GM18507 (cell line): Measurements from ENCODE around the gene DGKB.

Experiments used
- DNase-seq: peaks from one replicate; pipeline ENCODE4 v3.0.0; 2011; ENCODE audit warnings: low read depth; ENCODE audit not compliant: insufficient read length; ENCODE audit errors: extremely low spot score
- FAIRE-seq: peaks from 2 replicates; lab custom pipeline; 2011; peaks lifted over from hg19 to GRCh38; lab: Jason Lieb, UNC

The DGKB gene

GRCh38 chr7:14207711-14208110 is 694.8 kb downstream of the DGKB start:
- FAIRE-seq (no peak), DNase-seq (no peak)

GRCh38 chr7:14207138-14207537 is 695.4 kb downstream of the DGKB start:
- DNase-seq (no peak), FAIRE-seq (no peak)

GRCh38 chr7:14206121-14206520 is 696.4 kb downstream of the DGKB start:
- no peak for FAIRE-seq
- DNase-seq, result no peak

DNA sequence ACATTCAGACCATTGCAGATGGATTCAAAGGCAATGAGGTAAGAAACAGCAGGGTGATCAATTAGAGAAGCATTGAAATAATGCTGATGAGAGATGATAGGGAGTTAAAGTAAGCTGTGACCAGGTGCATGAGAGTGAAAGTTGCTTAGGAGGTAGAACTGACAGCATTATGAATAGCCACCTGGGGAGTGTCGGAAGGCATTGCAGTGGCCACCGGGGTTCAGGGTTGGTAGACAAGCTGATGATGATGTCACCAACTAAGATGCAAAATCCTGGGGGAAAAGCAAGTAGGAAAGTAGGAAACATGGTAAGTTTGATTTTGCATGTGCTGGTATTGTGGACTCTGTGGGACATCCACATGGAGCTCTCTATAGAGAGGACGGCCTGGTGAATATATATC is 701.2 kb downstream of the DGKB start:
- no peak for FAIRE-seq
- no peak for DNase-seq

DNA sequence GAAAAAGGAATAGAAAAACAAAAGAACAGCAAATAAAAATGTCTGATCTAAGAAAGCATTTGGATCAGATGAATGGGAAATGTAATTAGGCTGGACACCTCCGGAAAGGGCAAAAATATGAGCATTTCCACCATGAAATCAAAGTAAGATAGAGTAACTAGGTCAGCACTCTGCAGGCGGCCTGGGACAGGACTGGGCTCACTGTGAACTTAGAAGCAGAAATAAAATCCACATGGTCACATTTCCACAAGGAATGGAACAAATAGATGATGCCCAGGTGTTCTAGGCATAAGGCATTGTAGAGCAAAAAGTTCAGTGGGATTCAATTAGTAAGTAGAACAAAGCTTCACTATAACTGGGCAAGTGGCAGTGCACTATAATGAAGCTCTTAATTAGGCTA is 703.2 kb downstream of the DGKB start:
- FAIRE-seq, result no peak
- no peak for DNase-seq

DNA sequence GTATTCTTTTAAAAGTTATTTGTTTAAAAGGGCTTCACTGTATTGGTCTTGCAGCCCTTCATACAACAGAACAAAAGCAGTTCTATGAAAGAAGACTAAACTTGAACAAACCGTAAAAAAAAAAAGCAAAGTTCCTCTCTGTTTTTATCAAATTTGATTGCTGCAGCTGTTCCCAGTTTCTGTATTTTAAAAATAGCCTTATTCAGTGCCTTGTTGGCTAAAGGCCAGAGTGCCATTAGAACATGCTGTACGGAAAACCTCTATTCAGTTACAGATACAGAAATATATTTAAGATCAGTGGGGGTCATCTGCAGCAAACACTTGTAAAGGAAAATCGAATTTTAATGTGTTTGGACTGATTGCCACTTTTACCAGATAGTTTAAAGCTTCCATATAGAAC is 705.3 kb downstream of the DGKB start:
- no peak for DNase-seq
- FAIRE-seq, result no peak

GRCh38 chr7:14196555-14196954 is 706.0 kb downstream of the DGKB start:
- DNase-seq (no peak), FAIRE-seq (no peak)

- DNase-seq (no peak), FAIRE-seq (no peak)
These were observed 706.7 kb downstream of the DGKB start for GRCh38 chr7:14195871-14196270.

- no peak for DNase-seq
- no peak for FAIRE-seq
These were observed 707.5 kb downstream of the DGKB start for GRCh38 chr7:14195079-14195478.

- FAIRE-seq (no peak), DNase-seq (no peak)
These were observed 710.9 kb downstream of the DGKB start for GRCh38 chr7:14191686-14192098.

DNA sequence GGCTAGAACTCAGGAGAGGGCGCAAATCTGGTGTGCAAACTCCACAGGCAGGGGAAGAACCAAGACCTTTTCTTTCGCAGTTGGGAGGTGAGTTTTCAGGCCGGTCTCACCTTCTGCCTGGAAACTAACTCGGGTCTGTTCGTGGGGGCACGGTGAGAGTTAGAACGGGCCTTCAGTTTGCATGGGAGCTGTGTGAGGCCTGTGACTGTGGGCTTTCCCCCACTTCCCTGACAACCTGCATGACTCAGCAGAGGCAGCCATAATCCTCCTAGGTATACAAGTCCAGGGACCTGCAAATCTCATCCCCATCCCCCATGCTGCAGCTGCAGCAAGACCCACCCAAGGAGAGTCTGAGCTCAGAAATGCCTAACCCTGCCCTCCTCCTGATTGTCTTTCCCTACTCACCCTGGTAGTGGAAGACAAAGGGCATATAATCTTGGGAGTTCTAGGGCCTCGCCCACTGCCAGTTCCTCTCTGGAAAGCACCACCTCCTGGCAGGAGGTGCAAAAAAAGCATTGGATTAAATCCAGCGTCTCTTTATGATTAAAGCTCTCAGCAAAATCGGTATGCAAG is 718.2 kb downstream of the DGKB start:
- DNase-seq, result no peak
- FAIRE-seq, result no peak

GRCh38 chr7:14179781-14180180 is 722.8 kb downstream of the DGKB start:
- DNase-seq (no peak), FAIRE-seq (no peak)

DNA sequence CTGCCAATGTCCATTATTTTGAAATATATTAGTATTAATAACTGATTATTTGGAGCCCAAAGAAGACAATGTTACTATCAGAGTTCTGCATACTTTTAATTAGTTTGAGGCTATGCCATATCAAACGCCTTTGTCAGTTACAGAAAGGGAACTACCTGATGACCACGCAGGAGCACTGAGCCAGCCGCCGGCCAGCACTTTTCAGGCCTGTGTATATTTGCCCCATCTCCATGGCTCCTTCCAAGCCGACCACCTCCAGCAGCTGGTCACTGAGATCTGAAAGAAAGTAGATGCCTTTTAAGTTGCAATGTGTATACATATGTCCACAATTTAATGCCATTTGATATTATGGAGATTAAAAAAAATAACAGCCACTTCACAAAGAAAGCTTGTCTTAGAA is 724.7 kb downstream of the DGKB start:
- FAIRE-seq, result no peak
- DNase-seq, result no peak

DNA sequence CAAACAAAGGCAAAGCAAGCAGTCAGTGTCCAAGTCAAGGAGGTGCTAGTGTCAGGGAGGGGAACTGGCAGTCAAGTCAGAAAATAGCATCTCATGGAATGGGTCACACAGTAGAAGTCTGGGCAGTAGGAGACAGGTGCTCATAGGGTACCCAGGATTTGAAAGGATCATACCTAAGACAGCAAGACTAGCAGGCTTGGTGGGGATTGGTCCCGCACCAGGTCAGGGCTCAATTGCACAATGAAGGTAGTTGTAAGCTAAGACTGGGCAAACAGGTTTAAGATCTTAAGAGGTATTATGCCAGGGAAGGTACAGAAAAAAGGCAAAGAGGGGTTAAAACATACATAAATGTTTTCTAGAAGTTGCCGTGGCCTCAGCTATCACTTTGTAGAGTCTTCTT is 731.7 kb downstream of the DGKB start:
- no peak for FAIRE-seq

DNA sequence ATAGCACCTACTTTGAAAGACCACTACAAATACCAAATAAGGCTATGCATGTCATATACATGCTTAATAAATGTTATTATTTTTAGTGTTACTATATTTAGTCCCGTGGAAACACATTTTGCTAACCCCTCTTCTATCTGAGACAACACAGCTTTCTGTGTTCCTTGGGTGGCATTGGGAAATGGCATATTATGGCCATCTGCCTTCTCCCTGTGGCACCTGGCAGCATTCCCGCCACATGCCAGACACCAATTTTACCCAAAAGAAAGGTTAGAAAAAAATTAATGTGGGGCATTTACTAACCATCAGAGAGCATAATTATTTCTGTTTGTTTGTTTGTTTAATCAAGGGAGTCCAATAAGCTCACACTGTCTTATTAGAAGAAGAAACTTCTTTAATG is 744.4 kb downstream of the DGKB start:
- DNase-seq (no peak), FAIRE-seq (no peak)

More for the DNA sequence above, 731.7 kb downstream of the DGKB start:
- no peak for DNase-seq

DNA sequence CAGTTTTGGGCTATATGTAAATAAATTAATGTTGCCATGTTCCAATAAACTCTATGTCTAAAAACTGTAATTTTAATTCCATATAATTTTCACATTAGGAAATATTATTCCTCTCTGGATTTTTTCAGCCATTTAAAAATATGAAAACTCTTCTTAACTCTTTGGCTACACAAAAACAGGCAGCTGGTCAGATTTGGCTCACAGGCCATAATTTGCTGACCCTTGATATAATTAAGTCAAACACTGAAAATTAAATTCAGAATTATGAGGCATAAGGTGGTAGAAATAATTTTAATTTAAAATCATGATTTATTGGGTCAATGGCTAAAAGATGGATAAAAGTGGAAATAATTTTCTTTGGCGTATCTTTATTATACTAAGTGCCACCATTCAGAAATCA is 746.1 kb downstream of the DGKB start:
- DNase-seq (no peak), FAIRE-seq (no peak)

DNA sequence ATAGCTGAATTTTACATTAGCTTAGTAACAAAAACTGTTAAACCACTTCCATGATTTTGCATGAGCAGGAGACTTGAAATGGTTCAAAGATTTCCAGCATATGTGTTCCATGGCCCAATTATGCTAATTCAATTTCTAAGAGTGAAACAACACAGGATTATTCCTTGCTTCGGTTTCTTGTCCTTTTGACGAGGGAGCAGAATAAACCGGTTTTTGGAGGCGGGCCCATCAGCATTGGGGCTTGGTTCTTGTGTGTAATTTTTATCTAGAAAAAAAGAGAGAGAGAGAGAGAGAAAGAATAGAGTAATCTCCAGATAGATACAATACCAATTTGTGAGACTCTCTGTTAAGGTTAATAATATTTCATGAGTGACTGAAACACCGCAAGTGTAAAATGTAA is 753.6 kb downstream of the DGKB start:
- no peak for FAIRE-seq
- DNase-seq, result no peak

- FAIRE-seq (no peak), DNase-seq (no peak)
These were observed 755.0 kb downstream of the DGKB start for GRCh38 chr7:14147532-14147931.

DNA sequence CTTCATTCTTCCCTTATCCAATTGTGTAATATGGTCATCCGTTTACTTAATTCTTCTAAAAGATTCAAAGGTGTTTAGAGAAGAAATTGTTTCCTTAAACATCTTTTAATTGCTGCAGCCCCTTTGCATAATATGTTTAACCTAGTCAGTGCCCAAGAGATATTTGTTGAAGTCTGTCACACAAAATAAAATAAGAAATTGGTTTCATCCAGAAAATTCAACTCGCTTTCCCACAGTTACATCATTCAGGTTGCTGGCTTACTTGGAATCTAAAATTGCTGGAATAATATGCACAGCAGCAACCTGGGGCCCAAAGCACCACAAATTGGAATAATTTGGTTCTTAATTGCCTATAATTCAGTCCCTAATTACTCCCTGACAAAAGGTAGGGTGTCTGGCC is 758.0 kb downstream of the DGKB start:
- FAIRE-seq (no peak), DNase-seq (no peak)

DNA sequence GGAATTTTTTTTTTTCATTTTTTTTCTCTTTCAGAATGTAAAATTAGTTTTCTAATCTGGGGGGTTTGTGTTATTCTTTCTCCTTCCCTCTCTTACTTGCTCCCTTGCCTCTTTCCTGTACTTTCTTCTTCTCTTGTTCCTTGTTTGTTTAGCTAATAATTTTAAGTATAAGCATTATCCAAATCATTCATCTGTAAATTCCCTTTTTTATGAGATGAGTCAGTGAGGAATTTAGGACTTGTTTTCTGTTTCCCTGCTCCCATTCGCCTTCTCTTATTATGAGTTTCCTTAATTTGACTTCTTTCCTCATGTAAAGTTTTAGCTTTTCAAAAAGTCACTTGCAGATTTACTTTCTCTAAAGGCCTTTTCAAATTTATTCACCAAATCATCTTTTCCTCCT is 758.4 kb downstream of the DGKB start:
- DNase-seq (no peak), FAIRE-seq (no peak)

GRCh38 chr7:14137676-14138075 is 764.9 kb downstream of the DGKB start:
- no peak for DNase-seq
- FAIRE-seq, result no peak

DNA sequence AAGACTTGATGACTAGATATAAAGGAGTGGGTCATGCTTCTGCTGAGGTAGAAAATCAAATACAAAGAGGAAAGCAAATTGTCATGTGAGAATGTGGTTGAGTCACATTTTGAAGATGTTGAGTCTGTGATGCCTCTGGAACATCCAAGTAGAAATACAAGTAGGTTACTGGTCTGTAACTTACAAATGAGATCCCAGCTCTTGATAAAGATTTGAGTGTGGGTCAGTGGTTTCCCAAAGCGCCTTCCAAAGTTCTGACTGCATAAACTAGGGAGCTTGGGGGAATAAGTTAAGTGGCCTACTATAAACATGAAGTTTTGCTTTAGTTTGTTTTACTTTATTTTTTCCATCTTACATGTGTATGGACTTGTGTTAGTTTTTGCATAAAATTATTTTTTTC is 768.8 kb downstream of the DGKB start:
- DNase-seq (no peak), FAIRE-seq (no peak)
